HG03159 (cell line): ENCODE data around the gene TYROBP.
"Not testable (repeated sequence)": the region's sequence is repeated elsewhere in the genome, so short reads cannot be mapped to it uniquely, and the experiment has no call there.

Experiments used
- ATAC-seq: cut with Tn5 transposase; IDR thresholded peaks from one replicate; pipeline ENCODE4 v1.9.1; 2021; ENCODE audit warnings: mild to moderate bottlenecking, moderate library complexity; ENCODE audit not compliant: unreplicated experiment

TYROBP gene

DNA sequence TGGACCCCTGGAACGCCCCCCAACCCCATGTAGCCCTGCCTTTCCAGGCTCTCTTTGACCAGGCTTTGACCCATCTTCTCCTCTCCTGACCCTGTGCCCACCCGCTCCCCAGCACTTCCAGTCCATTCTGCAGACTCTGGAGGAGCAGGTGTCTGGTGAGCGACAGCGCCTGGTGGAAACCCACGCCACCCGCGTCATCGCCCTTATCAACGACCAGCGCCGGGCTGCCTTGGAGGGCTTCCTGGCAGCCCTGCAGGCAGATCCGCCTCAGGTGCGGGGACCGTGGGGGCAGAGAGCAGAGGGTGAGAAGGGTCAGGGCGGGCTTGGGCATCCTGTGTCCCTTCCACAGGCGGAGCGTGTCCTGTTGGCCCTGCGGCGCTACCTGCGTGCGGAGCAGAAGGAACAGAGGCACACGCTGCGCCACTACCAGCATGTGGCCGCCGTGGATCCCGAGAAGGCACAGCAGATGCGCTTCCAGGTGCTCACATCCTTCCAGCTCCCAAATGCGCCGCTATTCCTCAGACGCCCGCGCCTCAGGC is 33.6 kb downstream of the TYROBP start:
- ATAC-seq: no peak

- ATAC-seq: no peak
These were observed 35.9 kb downstream of the TYROBP start for GRCh38 chr19:35872180-35872579.

DNA sequence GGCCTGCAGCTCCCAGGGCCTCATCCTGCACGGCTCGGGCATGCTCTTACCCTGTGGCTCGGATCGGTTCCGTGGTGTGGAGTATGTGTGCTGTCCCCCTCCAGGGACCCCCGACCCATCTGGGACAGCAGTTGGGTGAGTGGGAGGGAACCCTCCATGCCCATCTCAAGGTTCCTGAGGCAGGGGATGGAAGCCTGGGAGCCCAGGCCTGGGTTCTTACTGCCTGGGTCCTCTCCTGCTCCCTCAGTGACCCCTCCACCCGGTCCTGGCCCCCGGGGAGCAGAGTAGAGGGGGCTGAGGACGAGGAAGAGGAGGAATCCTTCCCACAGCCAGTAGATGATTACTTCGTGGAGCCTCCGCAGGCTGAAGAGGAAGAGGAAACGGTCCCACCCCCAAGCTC is 36.5 kb downstream of the TYROBP start:
- no peak for ATAC-seq

- ATAC-seq: no peak
These were observed 37.3 kb downstream of the TYROBP start for GRCh38 chr19:35870798-35871197.

- ATAC-seq: not testable (repeated sequence)
These were observed 37.9 kb downstream of the TYROBP start for GRCh38 chr19:35870124-35870736.

GRCh38 chr19:35869327-35870123 is 38.6 kb downstream of the TYROBP start:
- peak; percentile 79 for ATAC-seq

DNA sequence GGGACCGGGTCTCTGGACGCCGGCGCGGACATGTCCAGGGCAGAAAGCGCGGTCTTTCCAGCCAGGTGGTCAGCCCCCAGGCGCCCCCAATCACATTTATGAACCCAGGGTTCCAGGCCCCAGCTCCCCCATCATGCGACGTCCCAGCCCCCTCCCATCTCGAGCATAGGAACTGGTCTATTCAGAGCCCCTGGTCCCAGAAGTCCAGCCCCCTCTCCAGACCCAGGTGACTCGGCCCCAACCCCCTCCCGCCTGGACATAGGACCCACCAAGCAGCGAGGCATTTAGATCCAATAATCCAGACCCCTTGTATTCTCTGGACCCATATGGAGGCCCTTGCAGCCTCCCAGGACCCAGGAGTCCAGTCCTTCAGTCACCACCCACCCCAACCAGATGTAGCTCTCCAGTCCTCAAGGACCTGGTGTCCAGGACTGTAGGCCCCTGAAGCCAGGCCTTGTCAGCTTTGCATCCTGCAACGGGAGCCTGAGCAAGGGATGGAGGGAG is 39.2 kb downstream of the TYROBP start:
- ATAC-seq: no peak

DNA sequence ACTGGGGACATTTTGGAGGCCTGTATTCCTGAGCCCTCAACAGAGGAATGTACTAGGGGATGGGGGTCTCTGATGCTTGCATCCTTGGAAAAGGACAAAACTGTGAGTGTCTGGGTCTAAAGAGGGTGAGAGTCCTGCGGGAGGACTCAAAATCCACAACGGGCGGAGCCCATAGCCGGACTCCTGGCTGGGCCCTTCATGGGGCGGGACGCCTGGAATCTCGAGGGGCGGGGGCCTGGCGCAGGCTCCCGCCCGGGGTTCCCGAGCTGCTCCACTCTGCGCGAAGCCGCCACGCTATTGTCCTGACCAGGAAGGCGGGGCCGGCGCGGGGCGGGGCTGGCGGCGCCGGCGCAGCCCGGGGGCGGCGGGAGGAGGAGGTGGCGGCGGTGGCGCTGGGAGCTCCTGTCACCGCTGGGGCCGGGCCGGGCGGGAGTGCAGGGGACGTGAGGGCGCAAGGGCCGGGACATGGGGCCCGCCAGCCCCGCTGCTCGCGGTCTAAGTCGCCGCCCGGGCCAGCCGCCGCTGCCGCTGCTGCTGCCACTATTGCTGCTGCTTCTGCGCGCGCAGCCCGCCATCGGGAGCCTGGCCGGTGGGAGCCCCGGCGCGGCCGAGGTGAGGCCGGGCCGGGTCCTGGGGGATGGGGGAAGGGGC is 39.8 kb downstream of the TYROBP start, which contains the start of gene APLP1:
TSS of gene APLP1 (plus strand) at position 403 of the 651 bp plus-strand sequence. CDS start at position 466, 63 bp downstream.
- ATAC-seq: no peak

DNA sequence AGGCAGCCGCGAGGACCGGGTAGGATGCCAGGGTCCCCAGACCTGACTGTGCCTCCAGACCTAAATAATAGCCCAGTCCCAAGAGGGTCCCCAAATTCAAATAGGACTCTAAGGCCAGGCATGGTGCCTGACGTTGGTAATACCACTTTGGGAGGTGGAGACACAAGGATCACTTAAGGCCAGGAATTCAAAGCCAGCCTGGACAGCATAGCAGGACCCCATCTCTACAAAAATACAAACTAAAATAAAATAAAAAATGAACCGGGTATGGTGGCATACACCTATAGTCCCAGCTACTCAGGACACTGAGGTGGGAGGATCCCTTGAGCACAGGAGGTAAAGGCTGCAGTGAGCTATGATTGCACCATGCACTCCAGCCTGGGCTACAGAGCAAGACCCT is 45.1 kb downstream of the TYROBP start:
- ATAC-seq: no peak

GRCh38 chr19:35862528-35862927 is 45.6 kb downstream of the TYROBP start:
- no peak for ATAC-seq

- no peak for ATAC-seq
These were observed 46.4 kb downstream of the TYROBP start for GRCh38 chr19:35861640-35862160.

DNA sequence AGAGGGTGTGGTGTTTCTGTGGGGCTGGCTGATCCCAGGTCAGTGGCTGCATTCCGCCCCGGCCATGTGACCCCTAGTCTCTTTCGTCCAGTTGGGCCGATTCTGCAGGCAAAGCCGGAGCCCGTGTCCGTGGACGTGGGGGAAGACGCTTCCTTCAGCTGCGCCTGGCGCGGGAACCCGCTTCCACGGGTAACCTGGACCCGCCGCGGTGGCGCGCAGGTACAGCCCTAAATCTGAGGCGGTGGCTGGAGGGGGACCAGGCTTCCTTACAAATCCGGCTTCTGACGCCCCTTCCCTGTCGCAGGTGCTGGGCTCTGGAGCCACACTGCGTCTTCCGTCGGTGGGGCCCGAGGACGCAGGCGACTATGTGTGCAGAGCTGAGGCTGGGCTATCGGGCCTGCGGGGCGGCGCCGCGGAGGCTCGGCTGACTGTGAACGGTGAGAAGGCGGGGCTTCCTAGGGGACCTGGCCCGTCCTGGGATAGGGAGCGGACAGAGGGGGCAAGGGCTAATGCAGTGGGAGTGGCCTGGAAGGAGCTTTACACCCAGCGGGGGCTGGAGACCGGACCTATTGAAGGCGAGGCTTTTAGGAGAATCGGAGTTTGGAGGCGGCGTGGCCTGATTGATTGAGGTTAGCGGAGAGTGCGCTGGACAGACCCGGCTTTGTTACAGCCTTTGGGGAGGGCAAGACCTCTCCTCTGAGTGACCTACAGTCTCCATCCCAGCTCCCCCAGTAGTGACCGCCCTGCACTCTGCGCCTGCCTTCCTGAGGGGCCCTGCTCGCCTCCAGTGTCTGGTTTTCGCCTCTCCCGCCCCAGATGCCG is 47.1 kb downstream of the TYROBP start:
- no peak for ATAC-seq

DNA sequence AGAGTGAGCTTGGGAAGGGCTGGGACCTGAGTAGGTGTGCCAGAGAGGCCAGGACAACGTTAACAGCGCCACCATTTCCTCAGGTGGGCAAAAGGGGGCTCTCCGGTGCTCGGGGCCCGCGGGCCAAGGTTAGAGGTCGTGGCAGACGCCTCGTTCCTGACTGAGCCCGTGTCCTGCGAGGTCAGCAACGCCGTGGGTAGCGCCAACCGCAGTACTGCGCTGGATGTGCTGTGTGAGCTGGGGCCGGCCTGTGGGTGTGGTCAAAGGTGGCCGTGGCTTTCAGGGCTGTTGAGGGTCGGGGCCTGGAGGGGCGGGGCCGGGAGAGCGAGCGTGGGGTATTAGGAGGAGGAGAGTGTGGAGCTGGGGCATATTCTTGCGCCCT is 47.7 kb downstream of the TYROBP start:
- no peak for ATAC-seq

GRCh38 chr19:35859414-35859813 is 48.7 kb downstream of the TYROBP start:
- no peak for ATAC-seq

DNA sequence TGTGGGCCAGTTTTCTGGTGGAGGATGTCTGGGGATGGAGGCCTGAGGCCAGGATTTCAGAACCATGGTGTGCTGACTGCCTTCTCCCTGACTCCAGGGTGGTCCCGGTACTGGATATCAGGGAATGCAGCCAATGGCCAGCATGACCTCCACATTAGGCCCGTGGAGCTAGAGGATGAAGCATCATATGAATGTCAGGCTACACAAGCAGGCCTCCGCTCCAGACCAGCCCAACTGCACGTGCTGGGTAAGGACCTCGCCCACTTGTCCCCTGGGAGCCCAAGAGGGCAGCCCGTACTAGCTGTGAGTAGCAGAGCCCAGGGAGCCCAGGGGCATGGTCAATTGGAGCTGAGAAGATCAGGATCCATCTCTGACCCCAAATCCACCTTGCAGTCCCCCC is 49.8 kb downstream of the TYROBP start:
- no peak for ATAC-seq

DNA sequence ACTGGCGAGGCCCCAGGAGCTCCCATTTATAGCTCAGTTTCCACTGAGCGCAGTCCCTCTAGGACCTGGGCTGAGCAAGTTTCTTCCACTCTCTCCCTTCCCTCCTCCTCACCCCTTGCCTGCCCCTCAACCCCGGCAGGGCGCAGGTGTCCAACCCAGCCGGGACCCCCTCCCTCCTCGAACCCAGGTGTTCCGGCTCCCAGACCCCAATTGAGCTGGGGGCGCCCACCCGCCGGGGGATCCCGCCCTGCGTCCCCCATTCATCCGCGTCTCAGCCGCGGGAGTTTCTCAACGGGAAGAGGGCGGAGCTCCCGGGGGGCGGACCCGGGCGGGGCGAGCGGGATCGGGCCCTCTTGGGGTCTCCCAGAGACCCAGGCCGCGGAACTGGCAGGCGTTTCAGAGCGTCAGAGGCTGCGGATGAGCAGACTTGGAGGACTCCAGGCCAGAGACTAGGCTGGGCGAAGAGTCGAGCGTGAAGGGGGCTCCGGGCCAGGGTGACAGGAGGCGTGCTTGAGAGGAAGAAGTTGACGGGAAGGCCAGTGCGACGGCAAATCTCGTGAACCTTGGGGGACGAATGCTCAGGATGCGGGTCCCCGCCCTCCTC is 51.4 kb downstream of the TYROBP start, which contains the start of gene KIRREL2:
TSS of gene KIRREL2 (plus strand) at position 366 of the 604 bp plus-strand sequence. CDS start at position 575, 209 bp downstream.
- ATAC-seq: no peak
